Hepatocyte (in vitro differentiated cells): ENCODE results near the gene STAT4. TPM values are rescaled to one million over a fixed set of nuclear protein-coding genes. Genes with fewer than 3 reads are reported as not detected.

Experiments used
- DNase-seq: peaks from one replicate; pipeline ENCODE4 v3.0.0-alpha.2; 2016; ENCODE audit warnings: low spot score
- H2AFZ ChIP-seq: fragments of 200-600 bp; sonication (generic); 2 replicates; pipeline ENCODE4 v1.6.0; 2016; ENCODE audit warnings: antibody characterized with exemption, mild to moderate bottlenecking
- H3K27ac ChIP-seq: fragments of 200-600 bp; sonication (generic); 2 replicates; pipeline ENCODE4 v1.5.1; 2016; ENCODE audit warnings: mild to moderate bottlenecking
- H3K27me3 ChIP-seq: fragments of 200-600 bp; sonication (generic); 2 replicates; pipeline ENCODE4 v1.6.1; 2016
- H3K36me3 ChIP-seq: fragments of 200-600 bp; sonication (generic); replicated peaks from 2 replicates; pipeline ENCODE4 v1.5.1; 2016; ENCODE audit warnings: low read depth; ENCODE audit not compliant: insufficient read depth
- H3K4me1 ChIP-seq: fragments of 200-600 bp; sonication (generic); 2 replicates; pipeline ENCODE4 v1.5.1; 2016; ENCODE audit warnings: mild to moderate bottlenecking, moderate library complexity; ENCODE audit not compliant: insufficient read depth
- H3K4me2 ChIP-seq: fragments of 200-600 bp; sonication (generic); 2 replicates; pipeline ENCODE4 v1.6.0; 2016
- H3K4me3 ChIP-seq: fragments of 200-600 bp; sonication (generic); 2 replicates; pipeline ENCODE4 v1.5.1; 2016; ENCODE audit warnings: mild to moderate bottlenecking
- H3K79me2 ChIP-seq: fragments of 200-600 bp; sonication (generic); 2 replicates; pipeline ENCODE4 v1.6.0; 2017; ENCODE audit warnings: mild to moderate bottlenecking
- H3K9me2 ChIP-seq: fragments of 200-600 bp; sonication (generic); replicated peaks from 2 replicates; pipeline ENCODE4 v1.6.0; 2017; ENCODE audit warnings: mild to moderate bottlenecking; ENCODE audit not compliant: insufficient read depth
- H3K9me3 ChIP-seq: fragments of 200-600 bp; sonication (generic); 2 replicates; pipeline ENCODE4 v1.5.1; 2016; ENCODE audit warnings: low read depth, mild to moderate bottlenecking
- H4K20me1 ChIP-seq: fragments of 200-600 bp; sonication (generic); 2 replicates; pipeline ENCODE4 v1.6.0; 2016; ENCODE audit warnings: mild to moderate bottlenecking; ENCODE audit not compliant: insufficient read depth, poor library complexity, severe bottlenecking
- EZH2 ChIP-seq: fragments of 200-600 bp; sonication (generic); IDR thresholded peaks from 2 replicates; pipeline ENCODE4 v1.6.1; 2016; ENCODE audit warnings: antibody characterized with exemption, mild to moderate bottlenecking, borderline replicate concordance
- EZH2phosphoT487 ChIP-seq: fragments of 200-600 bp; sonication (generic); IDR thresholded peaks from one replicate; pipeline ENCODE4 v1.6.1; 2018; ENCODE audit warnings: antibody characterized with exemption, mild to moderate bottlenecking, low read depth, moderate library complexity; ENCODE audit not compliant: unreplicated experiment, severe bottlenecking
- WGBS: methylation state at CpG from one replicate; pipeline ENCODE4 v1.1.6; 2016; ENCODE audit warnings: low lambda C conversion rate; ENCODE audit errors: missing lambda C conversion rate; 5-methylcytosine and 5-hydroxymethylcytosine counted together
- polyA plus RNA-seq: library from polyadenylated mRNA; unstranded; fragments of >200 nt; fragmentation: Nextera tagmentation; extraction: Ambion mirVana; gene quantifications from 2 replicates; pipeline ENCODE4 v1.2.1, GENCODE V29; 2016
- total RNA-seq: library from RNA; depleted of rRNA; stranded (reverse); fragments of >200 nt; gene quantifications from 2 replicates; pipeline ENCODE4 v1.2.3, GENCODE V29; 2014
- TF ChIP-seq, protein P1 (sequence below): fragments of 200-600 bp; sonication (generic); IDR thresholded peaks from 2 replicates; pipeline ENCODE4 v1.5.1; 2016; ENCODE audit warnings: antibody characterized with exemption, mild to moderate bottlenecking; ENCODE audit not compliant: poor library complexity

The STAT4 gene
- total and polyA plus RNA-seq, 2 experiments from 2014 or later: 1.6 to 6.6 TPM

DNA sequence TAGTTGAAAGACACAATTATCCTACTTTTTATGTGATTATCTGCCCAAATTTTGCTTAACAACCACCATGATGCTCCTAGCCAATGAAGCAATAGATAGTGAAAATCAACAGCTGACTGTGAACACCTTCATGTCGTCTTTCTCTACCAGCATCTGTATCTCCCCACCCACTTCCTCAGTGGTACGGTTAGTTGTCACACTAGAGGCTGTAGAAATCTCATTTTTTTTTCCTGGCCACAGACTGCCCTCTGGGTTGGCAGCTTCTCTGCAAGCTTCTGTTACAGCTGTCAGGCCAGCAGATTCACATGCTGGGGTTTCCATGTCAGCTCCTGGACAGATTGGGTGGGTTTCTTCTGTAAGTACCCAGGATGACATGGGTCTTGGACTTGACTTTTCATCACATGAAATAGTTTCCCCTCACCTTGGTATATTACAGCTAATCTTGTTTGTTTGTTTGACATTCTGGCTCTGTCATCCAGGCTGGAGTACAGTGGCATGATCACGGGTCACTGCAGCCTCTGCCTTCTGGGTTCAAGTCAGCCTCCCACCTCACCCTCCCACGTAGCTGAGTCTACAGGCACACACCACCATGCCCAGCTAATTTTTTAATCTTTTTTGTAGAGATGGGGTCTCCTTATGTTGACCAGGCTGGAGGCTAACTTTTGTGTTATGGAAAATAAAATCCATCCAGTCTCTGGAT lies 24.3 kb downstream of the STAT4 start:
- H3K79me2 ChIP-seq: no peaks in the 10 kb centered on the region
- no peaks in the 10 kb centered on the region for H3K9me2 ChIP-seq
- no peaks in the 10 kb centered on the region for H3K27me3 ChIP-seq
- TF ChIP-seq, protein P1, sequence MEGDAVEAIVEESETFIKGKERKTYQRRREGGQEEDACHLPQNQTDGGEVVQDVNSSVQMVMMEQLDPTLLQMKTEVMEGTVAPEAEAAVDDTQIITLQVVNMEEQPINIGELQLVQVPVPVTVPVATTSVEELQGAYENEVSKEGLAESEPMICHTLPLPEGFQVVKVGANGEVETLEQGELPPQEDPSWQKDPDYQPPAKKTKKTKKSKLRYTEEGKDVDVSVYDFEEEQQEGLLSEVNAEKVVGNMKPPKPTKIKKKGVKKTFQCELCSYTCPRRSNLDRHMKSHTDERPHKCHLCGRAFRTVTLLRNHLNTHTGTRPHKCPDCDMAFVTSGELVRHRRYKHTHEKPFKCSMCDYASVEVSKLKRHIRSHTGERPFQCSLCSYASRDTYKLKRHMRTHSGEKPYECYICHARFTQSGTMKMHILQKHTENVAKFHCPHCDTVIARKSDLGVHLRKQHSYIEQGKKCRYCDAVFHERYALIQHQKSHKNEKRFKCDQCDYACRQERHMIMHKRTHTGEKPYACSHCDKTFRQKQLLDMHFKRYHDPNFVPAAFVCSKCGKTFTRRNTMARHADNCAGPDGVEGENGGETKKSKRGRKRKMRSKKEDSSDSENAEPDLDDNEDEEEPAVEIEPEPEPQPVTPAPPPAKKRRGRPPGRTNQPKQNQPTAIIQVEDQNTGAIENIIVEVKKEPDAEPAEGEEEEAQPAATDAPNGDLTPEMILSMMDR: no peak
- TF ChIP-seq EZH2 (no peak), EZH2phosphoT487 (no peak)
- no peak overlapping the region for H3K4me3 ChIP-seq
- no peak overlapping the region for H3K27ac ChIP-seq
- no peaks in the 10 kb centered on the region for H4K20me1 ChIP-seq
- H3K9me3 ChIP-seq: no peaks in the 10 kb centered on the region
- no peak for DNase-seq
- no peak overlapping the region for H3K4me2 ChIP-seq
- H3K4me1 ChIP-seq: no peaks in the 10 kb centered on the region
- H3K36me3 ChIP-seq: no peaks in the 10 kb centered on the region
- no peak overlapping the region for H2AFZ ChIP-seq
- WGBS: 79% methylated on average over 4 of the region's 4 CpGs

DNA sequence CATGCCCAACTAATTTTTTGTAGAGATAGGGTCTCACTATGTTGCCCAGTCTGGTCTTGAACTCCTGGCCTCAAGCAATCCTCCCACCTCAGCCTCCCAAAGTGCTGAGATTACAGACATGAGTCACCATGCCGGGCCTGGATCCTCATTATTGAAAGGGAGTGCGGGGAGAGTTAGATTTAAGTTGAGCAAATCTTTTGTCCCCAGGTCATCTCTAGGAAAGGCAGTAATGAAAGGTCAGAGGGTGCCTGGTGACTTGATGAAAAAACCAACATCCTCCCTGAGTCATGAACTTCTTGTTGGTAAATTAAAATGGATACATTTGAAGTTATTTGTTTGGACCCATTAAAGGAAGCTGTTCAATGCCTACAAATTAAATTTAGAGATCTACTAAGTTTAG lies 25.1 kb downstream of the STAT4 start:
- no peaks in the 10 kb centered on the region for H3K9me2 ChIP-seq
- no peaks in the 10 kb centered on the region for H4K20me1 ChIP-seq
- H3K79me2 ChIP-seq: no peaks in the 10 kb centered on the region
- no peak overlapping the region for H3K4me2 ChIP-seq
- no peak overlapping the region for H2AFZ ChIP-seq
- no peak overlapping the region for H3K4me3 ChIP-seq
- H3K4me1 ChIP-seq: no peaks in the 10 kb centered on the region
- H3K27ac ChIP-seq: no peak overlapping the region
- no peak for DNase-seq
- WGBS: 44% methylated on average over 2 of the region's 2 CpGs
- no peaks in the 10 kb centered on the region for H3K9me3 ChIP-seq
- TF ChIP-seq, protein P1: no peak
- TF ChIP-seq EZH2phosphoT487 (no peak), EZH2 (no peak)
- H3K27me3 ChIP-seq: no peaks in the 10 kb centered on the region
- H3K36me3 ChIP-seq: no peaks in the 10 kb centered on the region

DNA sequence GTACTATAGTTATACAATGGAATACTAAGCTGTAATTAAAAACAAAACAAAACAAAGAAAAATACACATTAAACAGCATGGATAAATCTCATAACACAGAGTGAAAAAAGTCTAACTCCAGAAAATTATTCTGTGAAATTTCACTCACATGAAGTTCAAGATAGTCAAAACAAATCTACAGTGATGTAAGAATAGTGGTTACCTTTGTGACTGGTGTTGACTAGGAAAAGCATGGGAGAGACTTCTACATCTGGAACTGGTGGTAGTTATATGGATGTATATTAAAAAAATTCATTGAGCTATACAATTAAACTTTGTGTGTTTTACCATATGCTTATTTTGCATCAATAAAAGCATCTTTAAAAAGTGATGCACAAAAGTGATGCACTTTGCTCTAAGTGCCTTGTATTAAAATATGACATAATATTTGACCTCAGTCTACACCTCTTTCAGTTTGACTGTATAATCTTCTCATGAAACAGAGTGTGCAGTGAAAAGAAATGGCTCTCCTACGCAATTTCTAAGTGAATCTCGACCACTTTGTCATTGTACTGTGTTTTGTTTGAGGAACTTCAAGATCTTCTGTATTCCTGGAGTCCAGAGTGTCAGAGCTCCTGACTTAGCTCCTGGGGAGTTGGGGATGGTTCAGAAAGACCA lies 28.0 kb downstream of the STAT4 start:
- Histone ChIP-seq H3K79me2 (no peaks in the 10 kb centered on the region), H3K4me1 (no peaks in the 10 kb centered on the region), H3K4me2 (no peak overlapping the region), H3K9me2 (no peaks in the 10 kb centered on the region), H3K4me3 (no peak overlapping the region), H3K27ac (no peak overlapping the region), H2AFZ (no peak overlapping the region), H4K20me1 (no peaks in the 10 kb centered on the region), H3K9me3 (no peaks in the 10 kb centered on the region), H3K27me3 (no peaks in the 10 kb centered on the region), H3K36me3 (no peaks in the 10 kb centered on the region)
- TF ChIP-seq EZH2phosphoT487: no peak
- TF ChIP-seq EZH2: no peak
- TF ChIP-seq, protein P1: no peak
- DNase-seq: no peak
- WGBS: 86% methylated on average over 2 of the region's 2 CpGs
